GF-D8 (cell line): Measurements from ENCODE around the gene SORBS1.

Experiments used
- DNase-seq: peaks from one replicate; lab custom pipeline; 2025; lab: John Stamatoyannopoulos, UW

SORBS1 gene

DNA sequence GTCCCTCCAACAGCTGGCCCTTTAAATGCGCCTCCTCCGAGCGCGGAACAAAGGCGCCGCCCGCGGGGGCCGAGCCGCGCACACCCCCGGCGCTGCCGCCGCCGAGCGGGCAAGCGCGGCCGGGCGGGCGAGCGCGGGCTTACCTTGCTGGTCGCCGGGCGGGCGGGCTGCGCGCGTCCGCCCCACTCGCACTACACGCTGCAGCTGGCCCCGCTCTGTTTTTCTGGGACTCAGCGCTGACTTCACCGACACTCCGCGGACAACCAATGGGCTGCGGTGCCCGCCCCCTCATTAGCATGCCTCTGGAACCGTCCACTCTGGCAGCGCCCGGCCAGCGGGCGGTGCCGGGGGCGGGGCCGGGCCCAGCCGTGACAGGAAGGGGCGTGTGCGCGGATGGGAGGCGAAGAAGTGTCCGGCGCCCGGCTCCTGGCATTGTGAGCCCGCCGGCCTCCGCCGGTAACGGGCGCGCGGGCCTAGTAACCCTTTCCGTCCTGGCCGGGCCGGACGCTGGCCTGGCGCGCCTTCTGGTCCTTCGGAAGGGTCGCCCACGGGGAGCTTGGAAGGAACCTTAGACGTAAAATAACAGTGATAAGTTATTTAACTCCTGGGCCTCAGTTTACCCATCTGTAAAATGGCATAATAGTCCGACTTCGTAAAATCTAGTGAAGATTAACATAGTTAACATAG lies at the start of gene SORBS1:
TSS of gene SORBS1 (minus strand) at position 195 of the 687 bp plus-strand sequence. CDS start 120,236 bp downstream, outside the sequence.
- DNase-seq: peak; percentile 70

DNA sequence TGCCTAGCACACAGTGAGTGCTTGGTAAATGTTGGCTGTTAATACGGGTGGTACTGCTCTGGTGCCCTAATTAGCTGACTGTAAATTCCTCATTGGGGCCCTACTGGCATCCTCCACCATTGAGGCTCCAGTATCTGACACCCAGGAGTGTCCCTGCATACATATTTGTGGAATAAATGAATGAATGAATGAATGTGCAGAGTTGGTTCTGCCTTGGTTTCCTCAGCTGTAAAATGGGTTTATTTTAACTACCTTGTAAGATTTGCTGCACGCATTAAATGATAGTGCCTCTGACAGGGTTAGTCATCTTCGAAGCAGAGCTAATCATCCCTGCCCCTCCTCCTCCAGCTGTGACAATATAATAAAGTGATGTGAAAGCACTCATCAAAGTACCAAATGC lies 49.6 kb upstream of the SORBS1 start:
- DNase-seq: no peak

DNA sequence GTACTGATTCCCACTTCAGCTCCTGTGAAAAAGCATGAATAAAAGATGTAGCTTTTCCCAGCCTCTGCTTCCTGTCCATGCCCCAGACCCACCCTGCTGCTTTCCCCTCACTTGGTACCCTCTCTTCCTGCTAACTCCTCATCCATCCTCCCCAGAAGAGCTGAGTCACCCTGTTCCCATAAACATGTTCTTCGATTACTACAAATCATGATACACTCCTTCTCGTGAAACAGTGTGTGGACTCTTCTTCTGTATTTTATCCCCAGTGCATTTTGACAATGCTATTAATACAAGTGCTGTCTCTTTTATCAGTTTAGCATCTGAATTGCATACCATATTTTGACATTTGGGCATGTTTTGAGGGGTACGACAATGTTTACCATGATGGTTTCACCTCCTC lies 45.8 kb upstream of the SORBS1 start:
- no peak for DNase-seq

DNA sequence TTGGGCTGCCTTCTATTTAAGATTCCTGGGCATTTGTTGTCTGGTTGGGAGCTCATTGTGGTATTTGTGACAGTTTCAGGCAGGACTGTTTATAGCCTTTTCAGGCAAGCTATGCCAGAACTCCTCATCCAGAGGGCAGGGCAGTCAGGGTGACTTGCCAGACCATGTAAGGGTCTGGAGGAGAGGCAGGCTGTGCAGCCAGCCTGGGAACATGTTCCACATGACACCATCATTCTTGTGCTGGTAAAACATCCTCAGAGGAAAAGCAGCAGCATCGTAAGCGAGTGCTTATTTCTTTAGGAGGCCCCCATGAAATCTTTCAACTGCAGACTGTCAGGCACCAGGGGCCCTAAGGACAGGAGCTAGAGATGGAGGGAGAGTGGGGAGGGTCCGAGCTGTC lies 44.0 kb upstream of the SORBS1 start:
- no peak for DNase-seq

DNA sequence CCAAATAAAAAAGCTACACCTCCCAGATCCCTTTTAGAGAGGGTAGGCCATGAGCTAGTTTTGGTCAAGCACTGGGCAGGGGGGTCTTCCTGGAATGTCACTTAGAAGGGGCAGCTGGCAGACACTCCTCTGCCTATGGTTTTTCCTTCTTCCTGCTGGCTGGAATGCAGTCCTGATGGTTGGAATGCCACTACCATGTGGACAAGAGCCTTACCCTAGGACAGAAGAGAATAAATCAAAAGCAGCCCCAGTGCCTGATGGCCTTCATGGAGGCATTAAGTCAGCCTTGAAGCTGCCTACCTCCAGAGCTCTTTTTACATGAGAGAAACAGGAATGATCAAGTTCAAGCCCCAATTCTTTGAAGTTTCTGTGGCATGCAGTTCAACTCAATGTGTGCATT lies 43.5 kb upstream of the SORBS1 start:
- DNase-seq: no peak

DNA sequence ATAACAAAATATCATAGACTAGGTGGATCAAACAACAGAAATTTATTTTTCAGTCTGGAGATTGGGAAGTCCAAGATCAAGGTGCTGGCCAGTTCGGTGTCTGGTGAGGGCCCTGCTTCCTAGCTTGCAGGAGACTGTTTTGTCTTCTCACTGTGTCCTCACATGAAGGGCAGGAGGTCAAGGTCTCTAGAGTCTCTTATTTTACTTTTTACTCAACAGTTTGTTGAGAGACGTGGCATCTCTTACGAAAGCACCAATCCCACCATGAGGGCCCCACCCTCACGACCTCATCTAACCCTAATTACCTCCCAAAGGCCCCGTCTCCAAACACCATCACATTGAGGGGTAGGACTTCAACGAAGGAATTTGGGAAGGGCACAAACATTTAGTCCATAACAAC lies 41.2 kb upstream of the SORBS1 start:
- no peak for DNase-seq

DNA sequence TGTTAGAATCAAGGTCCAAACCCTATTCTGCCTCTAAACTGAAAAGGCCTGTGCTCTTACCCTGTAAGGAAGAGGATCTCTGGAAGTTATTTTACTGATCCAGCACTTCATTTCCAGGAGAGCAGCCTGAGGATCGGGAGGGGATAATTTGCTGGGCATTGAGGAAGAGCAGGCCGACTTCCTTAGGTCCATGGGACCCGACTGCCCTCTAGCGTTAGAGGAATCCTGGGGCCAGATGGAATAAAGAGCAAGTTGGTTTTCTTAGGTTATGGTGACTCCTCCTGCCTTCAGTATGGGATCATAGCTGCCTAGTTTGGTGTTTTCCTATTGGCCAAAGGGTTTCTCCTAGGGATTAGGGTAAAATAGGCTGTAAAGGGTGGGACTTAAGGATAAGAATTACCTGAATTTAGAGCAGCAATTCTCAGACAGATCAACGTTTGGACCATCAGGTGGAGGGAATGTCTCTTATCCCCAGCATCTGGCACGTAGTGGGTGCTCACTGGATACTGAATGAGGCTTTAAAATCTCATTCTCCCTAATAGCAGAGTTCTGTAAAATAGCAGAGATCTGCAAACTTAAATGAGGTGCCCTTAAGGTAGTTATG lies 40.0 kb upstream of the SORBS1 start:
- DNase-seq: peak; percentile 28

DNA sequence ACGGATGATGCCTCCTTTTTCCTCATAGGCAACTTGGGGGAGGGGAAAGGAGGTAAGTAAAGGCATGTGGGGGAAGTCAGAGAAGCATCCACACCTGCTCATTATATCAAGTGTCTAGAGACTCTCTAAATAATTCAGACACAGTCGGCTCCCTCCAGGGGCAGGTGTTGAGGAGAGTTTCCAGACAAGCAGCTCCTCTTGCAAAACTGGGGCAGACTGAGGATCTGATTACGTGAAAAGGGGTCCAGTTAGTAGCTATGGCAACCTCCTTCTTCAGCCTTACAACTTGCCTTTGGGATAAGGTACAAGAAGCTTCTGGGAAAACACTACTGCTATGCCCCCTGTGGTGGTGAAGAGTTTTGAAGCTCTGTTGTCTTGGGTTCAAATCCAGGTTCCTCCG lies 39.0 kb upstream of the SORBS1 start:
- DNase-seq: no peak

DNA sequence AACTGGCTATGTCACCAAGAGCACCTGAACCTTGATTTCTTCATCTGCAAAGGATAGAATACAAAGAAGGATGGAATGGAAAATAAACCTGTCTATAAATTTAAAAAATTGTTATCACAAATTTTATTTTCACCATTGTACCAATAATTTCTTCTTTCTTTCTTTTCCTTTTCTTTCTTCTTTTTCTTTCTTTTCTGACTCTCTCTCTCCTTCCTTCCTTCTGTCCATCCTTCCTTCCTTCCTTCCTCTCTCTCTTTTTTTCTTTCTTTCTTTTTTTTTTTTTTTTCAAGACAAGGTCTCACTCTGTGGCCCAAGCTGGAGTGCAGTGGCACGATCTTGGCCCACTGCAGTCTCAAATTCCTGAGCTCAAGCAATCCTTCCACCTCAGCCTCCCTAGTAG lies 36.6 kb upstream of the SORBS1 start:
- no peak for DNase-seq

DNA sequence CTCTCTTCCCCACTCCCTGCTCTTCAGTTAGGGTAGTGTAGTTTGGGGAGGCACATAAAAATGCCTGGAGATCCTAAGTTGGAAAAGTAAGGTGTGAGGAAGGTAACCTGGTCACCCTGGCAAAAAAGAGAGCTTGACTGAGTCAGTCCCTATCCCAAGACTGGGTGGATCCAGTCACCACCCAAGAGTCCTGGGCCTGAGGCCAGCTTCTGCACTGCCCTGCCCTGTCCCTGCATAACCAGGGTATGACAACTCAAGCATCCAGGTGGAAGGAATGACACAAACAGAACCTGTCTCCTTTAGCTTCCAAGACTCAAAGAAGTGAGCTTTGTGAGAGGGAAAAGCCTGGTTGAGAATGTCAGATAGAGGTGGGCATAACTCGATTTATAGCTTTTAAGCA lies 26.9 kb upstream of the SORBS1 start:
- DNase-seq: no peak

DNA sequence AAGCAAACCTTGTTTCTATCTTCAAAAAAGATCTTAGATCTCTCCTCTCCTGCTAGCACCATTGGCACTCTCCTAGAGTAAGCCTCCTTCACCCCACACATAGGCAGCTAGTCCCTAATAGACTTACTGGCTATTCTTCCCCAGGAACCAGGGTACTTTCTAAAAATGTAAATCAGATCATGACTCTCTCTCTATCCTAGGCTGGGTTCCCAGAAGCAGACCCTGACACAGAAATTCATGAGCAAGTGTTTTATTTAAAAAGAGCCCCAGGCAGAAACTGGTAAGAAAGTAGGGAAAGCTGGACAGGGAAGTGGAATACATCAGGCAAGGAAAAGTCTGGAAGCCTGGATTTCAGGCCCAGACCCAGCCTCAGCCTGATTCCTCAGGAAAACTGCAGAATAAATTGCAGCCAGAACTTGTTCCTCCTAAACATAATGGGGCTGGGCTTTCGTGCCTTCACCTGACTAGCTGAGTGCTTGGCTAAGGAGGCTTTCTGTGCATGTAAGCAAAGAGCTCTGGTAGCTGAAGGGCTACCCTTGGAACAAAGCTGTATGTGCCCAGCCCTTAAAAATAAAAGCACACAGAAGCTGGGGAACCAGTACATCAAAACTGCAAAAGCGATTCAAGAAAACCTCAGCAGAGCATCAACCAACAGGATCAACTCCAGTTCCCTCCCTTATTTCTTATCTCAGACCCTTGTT lies 18.8 kb upstream of the SORBS1 start:
- DNase-seq: no peak

DNA sequence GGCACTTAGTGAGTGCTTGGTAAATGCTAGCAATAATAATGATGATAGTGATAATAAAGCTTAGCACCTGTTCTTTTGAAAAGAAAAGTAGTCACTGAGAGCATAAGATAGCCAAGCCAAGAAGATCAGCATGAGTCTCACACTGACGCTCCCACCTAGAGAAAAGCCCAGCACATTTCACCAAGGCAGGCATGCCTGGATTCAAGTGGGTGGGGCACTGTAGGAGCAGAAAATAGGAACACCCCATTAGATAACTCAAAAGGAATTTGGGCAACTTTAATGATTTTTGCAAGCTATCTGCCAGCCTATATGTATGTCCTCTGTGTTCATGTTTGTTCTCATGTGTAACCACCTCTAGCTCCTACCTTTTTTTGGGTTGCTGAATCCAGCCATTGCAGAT lies 18.1 kb upstream of the SORBS1 start:
- no peak for DNase-seq

DNA sequence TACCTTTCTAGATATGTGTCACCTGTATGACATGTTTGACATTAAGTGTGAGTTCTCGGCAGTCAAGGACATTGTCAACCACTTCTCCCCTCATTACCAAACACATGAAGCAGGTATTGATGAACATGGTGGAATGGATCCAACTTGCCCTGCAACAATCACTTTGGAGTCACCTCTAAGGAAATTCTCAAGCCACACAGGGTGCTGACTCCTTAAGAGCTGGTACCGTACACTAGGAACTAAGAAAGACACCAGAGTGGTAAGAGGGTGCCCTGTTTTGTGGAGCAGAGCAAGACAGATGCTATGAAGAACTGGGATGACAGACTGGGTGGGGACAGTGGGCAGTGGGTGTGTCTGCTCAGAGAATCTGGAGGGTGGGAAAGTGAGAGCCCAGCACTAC lies 17.4 kb upstream of the SORBS1 start:
- no peak for DNase-seq

DNA sequence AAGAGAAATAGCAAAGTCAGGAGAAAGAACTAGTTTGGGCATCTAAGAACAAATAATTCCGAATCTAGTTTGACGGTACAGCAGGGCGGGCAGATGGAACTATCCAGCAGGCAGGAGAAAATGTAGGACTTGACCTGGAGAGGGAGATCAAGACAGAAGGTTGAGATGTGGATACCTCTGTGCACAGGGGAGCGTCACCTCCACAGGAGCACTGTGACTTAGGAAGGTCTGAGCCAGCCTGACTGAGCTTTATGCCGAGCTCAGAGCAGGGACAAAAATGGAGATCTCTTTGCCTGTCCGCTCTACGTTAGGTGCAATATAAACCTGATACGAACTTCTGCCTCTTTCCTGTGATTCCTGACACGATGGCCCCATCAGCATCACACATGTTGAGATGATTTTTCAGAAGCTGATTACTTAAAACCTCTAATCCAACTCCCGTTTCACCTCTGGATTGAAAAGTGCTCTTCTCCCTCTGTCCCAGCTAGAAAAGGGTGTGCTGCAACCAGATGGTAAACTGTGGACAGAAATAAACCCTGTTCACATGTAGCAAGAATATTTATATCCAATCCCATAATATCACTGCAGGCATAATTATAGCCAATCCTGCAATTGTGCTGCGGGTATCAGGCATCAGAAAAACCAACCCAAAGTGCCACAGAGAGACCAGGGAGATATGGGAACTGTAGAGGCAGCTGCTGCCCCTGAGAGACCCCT lies 13.6 kb upstream of the SORBS1 start:
- no peak for DNase-seq

DNA sequence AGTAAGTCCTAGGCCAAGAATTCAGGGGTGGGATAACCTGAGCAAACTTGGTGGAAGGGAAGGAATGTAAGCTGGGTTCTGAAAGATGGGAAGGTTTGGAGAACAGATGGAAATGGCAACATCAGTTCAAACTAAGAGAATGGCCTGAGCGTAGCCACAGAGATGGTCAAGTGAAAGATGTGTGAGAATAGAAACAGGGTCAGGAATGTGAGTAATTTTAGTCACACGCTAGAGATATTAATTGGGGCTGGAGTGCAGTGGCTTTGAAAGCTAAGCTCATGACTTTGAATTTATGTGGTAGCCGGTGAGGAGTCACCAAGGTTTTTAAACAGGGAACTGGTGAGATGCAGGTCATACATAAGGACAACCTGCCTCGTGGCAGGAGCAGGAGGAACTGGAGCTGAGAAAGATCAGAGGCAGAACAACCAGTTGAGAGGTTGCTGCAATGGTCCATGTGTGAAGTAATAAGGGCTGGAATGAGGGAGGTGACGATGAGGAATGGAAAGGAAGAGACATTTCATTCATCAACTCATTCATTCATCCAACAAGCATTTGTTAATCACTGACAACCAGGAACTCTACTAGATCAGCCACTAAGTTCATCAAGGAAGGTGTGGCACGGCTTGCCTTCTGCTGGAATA lies 12.9 kb upstream of the SORBS1 start:
- DNase-seq: no peak

DNA sequence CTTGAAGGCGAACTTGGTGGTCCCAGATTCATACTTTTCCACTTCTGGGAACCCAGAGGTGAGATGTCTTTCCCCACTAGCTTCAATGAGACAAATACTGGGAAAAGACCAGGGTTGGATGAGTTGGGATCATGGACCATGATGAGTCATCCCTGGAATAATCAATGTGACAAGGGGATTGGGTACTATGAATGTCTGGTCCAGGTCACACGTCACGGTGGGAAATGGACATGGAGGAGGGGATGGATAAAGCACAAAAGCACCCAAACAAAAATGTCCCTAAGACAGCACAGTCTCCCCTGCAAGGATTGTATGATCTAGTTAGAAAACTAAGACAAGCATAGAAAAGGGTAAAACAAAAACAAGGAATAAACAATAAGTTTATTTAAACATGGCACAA lies 12.4 kb upstream of the SORBS1 start:
- no peak for DNase-seq

DNA sequence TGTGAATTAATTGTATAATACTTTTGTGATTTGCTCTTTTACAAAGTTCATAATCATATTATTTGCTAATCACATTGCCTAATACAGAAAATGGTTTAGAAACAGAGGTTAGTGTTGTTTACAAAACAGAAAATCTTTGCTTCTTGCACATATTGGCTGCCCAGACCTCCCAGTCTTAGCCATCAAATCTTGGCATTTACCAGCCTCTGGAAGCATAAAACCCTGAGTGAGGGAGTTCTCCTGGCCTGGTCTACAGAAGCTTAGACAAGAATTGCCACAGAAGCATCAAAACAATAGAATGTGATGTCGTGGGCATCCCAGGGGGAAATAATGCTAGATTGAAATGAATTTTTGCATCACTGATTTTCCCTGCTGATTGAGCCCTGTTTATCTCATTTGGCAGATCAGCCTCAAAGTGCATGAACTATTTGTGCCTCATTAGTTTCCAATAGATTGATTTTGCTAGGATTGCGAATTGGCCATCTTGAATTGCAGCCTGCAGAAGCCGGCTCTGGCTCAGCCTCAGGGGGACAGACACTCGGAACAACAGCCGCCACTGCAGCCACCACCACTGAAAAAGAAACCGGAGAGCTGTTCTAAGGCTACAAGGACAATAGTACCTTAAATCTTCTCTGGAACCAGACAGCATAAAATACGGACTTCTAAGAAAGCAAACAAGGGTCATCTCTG lies 11.1 kb upstream of the SORBS1 start:
- DNase-seq: no peak

DNA sequence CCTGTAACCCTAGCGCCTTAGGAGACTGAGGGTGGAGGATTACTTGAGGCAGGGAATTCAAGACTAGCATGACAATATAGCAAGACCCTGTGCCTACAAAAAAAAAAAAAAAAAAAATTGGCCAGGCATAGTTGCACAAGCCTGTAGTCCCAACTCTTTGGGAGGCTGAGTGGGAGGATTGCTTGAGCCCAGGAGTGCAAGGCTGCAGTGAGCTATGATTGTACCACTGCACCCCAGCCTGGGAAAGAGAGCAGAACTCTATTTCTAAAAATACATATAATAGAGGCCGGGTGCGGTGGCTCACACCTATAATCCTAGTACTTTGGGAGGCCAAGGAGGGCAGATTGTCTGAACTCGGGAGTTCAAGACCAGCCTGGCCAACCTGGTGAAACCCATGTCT lies 10.2 kb upstream of the SORBS1 start:
- DNase-seq: no peak

DNA sequence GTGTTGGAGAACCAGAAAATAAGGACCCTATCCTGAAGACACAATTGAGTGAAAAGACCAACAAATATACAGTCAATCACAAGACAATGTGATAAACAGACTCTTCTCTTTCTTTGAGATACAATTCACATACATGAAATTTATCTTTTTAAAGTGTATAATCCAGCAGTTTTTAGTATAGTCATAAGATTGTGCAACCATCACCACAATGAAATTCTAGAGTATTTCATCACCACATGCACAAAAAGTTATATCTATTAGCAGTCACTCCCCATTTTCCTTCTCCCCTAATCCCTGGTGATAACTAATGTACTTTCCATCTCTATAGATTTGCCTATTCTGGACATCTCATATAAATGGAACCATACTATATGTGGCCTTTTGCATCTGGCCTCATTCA lies 8.2 kb upstream of the SORBS1 start:
- no peak for DNase-seq

DNA sequence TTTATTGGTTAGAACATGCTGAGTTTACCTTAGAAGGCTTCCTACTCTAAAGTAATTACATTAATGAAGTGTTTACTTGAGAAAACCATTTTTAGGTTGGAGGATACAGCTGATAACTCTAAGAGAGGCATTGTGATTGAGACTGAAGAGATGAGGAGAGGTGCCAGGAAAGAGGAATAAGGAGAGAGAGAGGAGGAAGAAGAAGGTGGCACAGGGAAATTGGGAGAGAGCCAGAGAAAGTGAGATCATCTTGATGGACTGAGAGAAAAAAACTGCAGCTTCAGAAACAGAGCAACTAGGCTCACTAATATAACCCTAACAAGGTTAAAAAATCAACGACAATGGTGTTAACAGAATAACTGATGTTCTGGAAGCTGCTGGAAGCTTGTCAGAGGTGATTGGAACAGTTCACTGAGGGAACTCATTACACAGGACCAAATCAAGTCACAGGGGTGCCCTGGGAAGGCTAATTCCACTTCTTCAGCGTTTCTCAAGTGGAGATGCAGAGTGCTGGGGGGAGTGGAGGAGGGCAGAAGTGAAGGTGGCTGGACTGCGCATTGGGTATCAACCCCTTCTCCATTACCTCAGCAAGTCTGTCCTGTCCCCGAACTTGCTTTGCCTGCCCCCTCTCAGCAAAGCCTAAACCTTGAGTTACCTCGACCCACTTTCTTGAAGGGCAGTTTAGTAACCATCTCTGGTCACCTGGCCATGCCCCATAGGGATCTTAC lies 6.9 kb upstream of the SORBS1 start:
- DNase-seq: no peak

DNA sequence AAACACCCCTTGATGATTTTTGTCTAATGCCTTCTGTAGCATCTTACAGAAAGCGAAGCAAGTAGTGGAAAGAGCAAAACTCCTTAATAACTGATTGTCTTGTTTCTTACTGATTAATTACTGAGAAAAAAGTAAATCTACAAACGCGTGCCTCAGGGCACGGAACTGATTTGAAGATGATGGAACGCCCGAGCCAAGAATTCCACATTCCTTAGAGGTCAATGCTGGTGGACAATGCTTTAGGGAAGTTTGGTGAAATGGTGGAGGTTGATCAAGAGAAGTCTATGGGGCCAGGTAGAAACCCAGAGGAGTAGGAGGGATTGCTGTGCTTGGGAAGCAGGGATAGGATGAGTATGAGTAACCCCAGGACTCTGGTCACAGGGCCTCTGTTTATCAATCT lies 5.0 kb upstream of the SORBS1 start:
- no peak for DNase-seq
